Immature natural killer cell (primary cell): ENCODE results near the gene KIF16B. TPM values are rescaled to one million over a fixed set of nuclear protein-coding genes. Genes with fewer than 3 reads are reported as not detected.

Experiments
- DNase-seq, 3 donors: peaks; one replicate each; pipeline ENCODE4 v3.0.0; 2022; ENCODE audit warnings: mixed read lengths in 1 of 3
- H3K27ac Mint-ChIP-seq, 6 donors: one replicate each; pipeline ENCODE4 v1.8.0; 2020; ENCODE audit warnings: mixed read lengths in 6 of 6, mild to moderate bottlenecking in 5 of 6, inconsistent platforms in 4 of 6, moderate library complexity in 3 of 6
- H3K27me3 Mint-ChIP-seq, 3 donors: one replicate each; pipeline ENCODE4 v1.8.0; 2020 to 2021; ENCODE audit warnings: low read depth in 3 of 3, mild to moderate bottlenecking in 3 of 3, mixed read lengths in 3 of 3, moderate library complexity in 3 of 3, inconsistent platforms in 1 of 3
- H3K36me3 Mint-ChIP-seq, 3 donors: one replicate each; pipeline ENCODE4 v1.8.0; 2020; ENCODE audit warnings: mixed read lengths in 3 of 3, inconsistent platforms in 2 of 3, mild to moderate bottlenecking in 2 of 3
- H3K4me1 Mint-ChIP-seq, 2 donors: one replicate each; pipeline ENCODE4 v1.8.0; 2020; ENCODE audit warnings: inconsistent platforms in 2 of 2, mild to moderate bottlenecking in 2 of 2, mixed read lengths in 2 of 2, moderate library complexity in 1 of 2
- H3K4me3 Mint-ChIP-seq, 5 donors: one replicate each; pipeline ENCODE4 v1.8.0; 2020; ENCODE audit warnings: mild to moderate bottlenecking in 5 of 5, mixed read lengths in 5 of 5, inconsistent platforms in 3 of 5, moderate library complexity in 3 of 5
- H3K9me3 Mint-ChIP-seq, 6 donors: one replicate each; pipeline ENCODE4 v1.8.0; 2020; ENCODE audit warnings: mild to moderate bottlenecking in 6 of 6, mixed read lengths in 6 of 6, inconsistent platforms in 4 of 6, moderate library complexity in 3 of 6
- polyA plus RNA-seq, 3 donors: library from polyadenylated mRNA; unstranded; fragments of 300-500 nt; fragmentation: Illumina TruSeq; gene quantifications; one replicate each; pipeline ENCODE4 v1.2.3, GENCODE V29; 2021

KIF16B gene
- 1 to 10 TPM in 2 of 3 donors, under 1 TPM in 1; 0.59 to 5.4 (median 1.1) TPM for polyA plus RNA-seq

- DNase-seq, result peak; percentile 73 to 81 (median 77)
- peak within 1 kb of the TSS; percentile 39 to 74 (median 61) for H3K27ac Mint-ChIP-seq
- H3K4me1 Mint-ChIP-seq, result peaks cover 42 to 47% of the 10 kb centered on the region in 2 donors
- H3K36me3 Mint-ChIP-seq, result no peaks in the 10 kb centered on the region
- no peaks in the 10 kb centered on the region for H3K9me3 Mint-ChIP-seq
- H3K27me3 Mint-ChIP-seq, result peaks cover 2 to 7% (median 5%) of the 10 kb centered on the region in 3 donors
- H3K4me3 Mint-ChIP-seq, result peak within 1 kb of the TSS; percentile 85 to 91 (median 91)
Observed at GRCh38 chr20:16573001-16573965, at the start of gene KIF16B. TSS of gene KIF16B (minus strand) at chr20:16573448. CDS start at chr20:16573275, 173 bp downstream.

GRCh38 chr20:16622501-16622900 lies 49.3 kb upstream of the KIF16B start:
- no peak for DNase-seq
- H3K27me3 Mint-ChIP-seq, result peaks cover 0 to 10% (median 4%) of the 10 kb centered on the region in 3 donors
- no peaks in the 10 kb centered on the region for H3K4me1 Mint-ChIP-seq
- no peaks in the 10 kb centered on the region for H3K36me3 Mint-ChIP-seq
- H3K4me3 Mint-ChIP-seq, result no peak overlapping the region
- H3K27ac Mint-ChIP-seq, result no peak overlapping the region
- peaks cover 0 to 2% (median 0%) of the 10 kb centered on the region in 6 donors for H3K9me3 Mint-ChIP-seq

GRCh38 chr20:16621435-16622141 lies 48.3 kb upstream of the KIF16B start:
- Mint-ChIP-seq H3K36me3 (no peaks in the 10 kb centered on the region), H3K4me1 (no peaks in the 10 kb centered on the region), H3K27me3 (peaks cover 0 to 10% (median 3%) of the 10 kb centered on the region in 3 donors), H3K27ac (no peak overlapping the region), H3K9me3 (peaks cover 0 to 2% (median 0%) of the 10 kb centered on the region in 6 donors), H3K4me3 (no peak overlapping the region)
- DNase-seq, result no peak

- Mint-ChIP-seq H3K9me3 (peaks cover 0 to 2% (median 0%) of the 10 kb centered on the region in 6 donors), H3K27ac (no peak overlapping the region), H3K4me1 (no peaks in the 10 kb centered on the region), H3K27me3 (peaks cover 0 to 10% (median 0%) of the 10 kb centered on the region in 3 donors), H3K4me3 (no peak overlapping the region), H3K36me3 (no peaks in the 10 kb centered on the region)
- DNase-seq, result no peak
Observed at GRCh38 chr20:16620961-16621360, 47.7 kb upstream of the KIF16B start.

GRCh38 chr20:16619953-16620352 lies 46.7 kb upstream of the KIF16B start:
- Mint-ChIP-seq H3K36me3 (no peaks in the 10 kb centered on the region), H3K9me3 (peaks cover 0 to 4% (median under 1%) of the 10 kb centered on the region in 6 donors), H3K4me1 (no peaks in the 10 kb centered on the region), H3K4me3 (no peak overlapping the region), H3K27me3 (peaks cover 0 to 6% (median 0%) of the 10 kb centered on the region in 3 donors), H3K27ac (no peak overlapping the region)
- DNase-seq, result no peak

- no peak overlapping the region for H3K4me3 Mint-ChIP-seq
- H3K27me3 Mint-ChIP-seq, result peaks cover 0 to 6% (median 0%) of the 10 kb centered on the region in 3 donors
- no peak for DNase-seq
- H3K9me3 Mint-ChIP-seq, result peaks cover 0 to 4% (median under 1%) of the 10 kb centered on the region in 6 donors
- H3K4me1 Mint-ChIP-seq, result no peaks in the 10 kb centered on the region
- no peaks in the 10 kb centered on the region for H3K36me3 Mint-ChIP-seq
- no peak overlapping the region for H3K27ac Mint-ChIP-seq
Observed at GRCh38 chr20:16617056-16617455, 43.8 kb upstream of the KIF16B start.

- H3K9me3 Mint-ChIP-seq, result peaks cover 0 to 4% (median under 1%) of the 10 kb centered on the region in 6 donors
- H3K4me1 Mint-ChIP-seq, result no peaks in the 10 kb centered on the region
- DNase-seq, result no peak
- H3K4me3 Mint-ChIP-seq, result no peak overlapping the region
- no peak overlapping the region for H3K27ac Mint-ChIP-seq
- H3K27me3 Mint-ChIP-seq, result peaks cover 0 to 8% (median 0%) of the 10 kb centered on the region in 3 donors
- H3K36me3 Mint-ChIP-seq, result no peaks in the 10 kb centered on the region
Observed at GRCh38 chr20:16616317-16616716, 43.1 kb upstream of the KIF16B start.

GRCh38 chr20:16615199-16615598 lies 42.0 kb upstream of the KIF16B start:
- no peaks in the 10 kb centered on the region for H3K36me3 Mint-ChIP-seq
- no peak overlapping the region for H3K27ac Mint-ChIP-seq
- H3K27me3 Mint-ChIP-seq, result peaks cover 0 to 8% (median 0%) of the 10 kb centered on the region in 3 donors
- no peak overlapping the region for H3K4me3 Mint-ChIP-seq
- DNase-seq, result no peak
- no peaks in the 10 kb centered on the region for H3K4me1 Mint-ChIP-seq
- H3K9me3 Mint-ChIP-seq, result peaks cover 0 to 4% (median under 1%) of the 10 kb centered on the region in 6 donors

- H3K4me3 Mint-ChIP-seq, result no peak overlapping the region
- no peak overlapping the region for H3K27ac Mint-ChIP-seq
- DNase-seq, result no peak
- no peaks in the 10 kb centered on the region for H3K4me1 Mint-ChIP-seq
- H3K36me3 Mint-ChIP-seq, result no peaks in the 10 kb centered on the region
- peaks cover 0 to 4% (median 0%) of the 10 kb centered on the region in 6 donors for H3K9me3 Mint-ChIP-seq
- peaks cover 0 to 6% (median 2%) of the 10 kb centered on the region in 3 donors for H3K27me3 Mint-ChIP-seq
Observed at GRCh38 chr20:16613954-16614353, 40.7 kb upstream of the KIF16B start.

GRCh38 chr20:16612706-16613105 lies 39.5 kb upstream of the KIF16B start:
- Mint-ChIP-seq H3K27me3 (peaks cover 0 to 4% (median 4%) of the 10 kb centered on the region in 3 donors), H3K4me3 (no peak overlapping the region), H3K36me3 (no peaks in the 10 kb centered on the region), H3K27ac (no peak overlapping the region), H3K9me3 (peaks cover 0 to 4% (median 0%) of the 10 kb centered on the region in 6 donors), H3K4me1 (no peaks in the 10 kb centered on the region)
- DNase-seq, result no peak

GRCh38 chr20:16611817-16612216 lies 38.6 kb upstream of the KIF16B start:
- no peaks in the 10 kb centered on the region for H3K36me3 Mint-ChIP-seq
- H3K27ac Mint-ChIP-seq, result no peak overlapping the region
- H3K27me3 Mint-ChIP-seq, result peaks cover 2 to 6% (median 3%) of the 10 kb centered on the region in 3 donors
- no peaks in the 10 kb centered on the region for H3K4me1 Mint-ChIP-seq
- H3K9me3 Mint-ChIP-seq, result peaks cover 0 to 4% (median 0%) of the 10 kb centered on the region in 6 donors
- no peak for DNase-seq
- H3K4me3 Mint-ChIP-seq, result no peak overlapping the region

GRCh38 chr20:16609066-16609465 lies 35.8 kb upstream of the KIF16B start:
- Mint-ChIP-seq H3K36me3 (no peaks in the 10 kb centered on the region), H3K4me3 (no peak overlapping the region), H3K4me1 (no peaks in the 10 kb centered on the region), H3K27ac (no peak overlapping the region), H3K27me3 (peaks cover 2 to 6% (median 3%) of the 10 kb centered on the region in 3 donors), H3K9me3 (peaks cover 0 to 2% (median 0%) of the 10 kb centered on the region in 6 donors)
- DNase-seq, result no peak

GRCh38 chr20:16608277-16608650 lies 35.0 kb upstream of the KIF16B start:
- no peak overlapping the region for H3K27ac Mint-ChIP-seq
- peaks cover 0 to 2% (median 0%) of the 10 kb centered on the region in 6 donors for H3K9me3 Mint-ChIP-seq
- H3K27me3 Mint-ChIP-seq, result peaks cover 2 to 6% (median 3%) of the 10 kb centered on the region in 3 donors
- H3K4me3 Mint-ChIP-seq, result no peak overlapping the region
- no peak for DNase-seq
- H3K4me1 Mint-ChIP-seq, result no peaks in the 10 kb centered on the region
- H3K36me3 Mint-ChIP-seq, result no peaks in the 10 kb centered on the region
